Right lobe of liver (tissue), 4 donors: ENCODE measurements around the gene WDR12.

Experiments used
- CTCF ChIP-seq, 4 donors: fragments of 200-600 bp in 3 of 4; fragments of 450-650 bp in 1 of 4; IDR thresholded peaks; one replicate each; pipeline versions ENCODE4 v1.5.1 to v1.8.0; 2016 to 2022; ENCODE audit warnings: antibody characterized with exemption in 4 of 4, mild to moderate bottlenecking in 2 of 4
- POLR2A ChIP-seq: fragments of 450-650 bp; IDR thresholded peaks from one replicate; pipeline ENCODE4 v1.6.1; 2017; ENCODE audit warnings: antibody characterized with exemption, mild to moderate bottlenecking
- donor health status: DM: no; HTN: no; CAD: no.
- donor health status: DM: no; HTN: no; CAD: no.
- donor health status: DM: no; HTN: yes; CAD: no.

GRCh38 chr2:202861987-202862386 lies 49.5 kb downstream of the WDR12 start:
- TF ChIP-seq POLR2A: no peak
- no peak for TF ChIP-seq CTCF (IDR thresholded peaks at IDR 0.05)
